GM11168 (cell line): Measurements from ENCODE around the gene TKT.
"Not testable (repeated sequence)": the region's sequence is repeated elsewhere in the genome, so short reads cannot be mapped to it uniquely, and the experiment has no call there.

Source experiments
- in situ Hi-C: fragments of 300-500 bp; cut with MboI; formaldehyde crosslinking; loops from one replicate; pipeline ENCODE4 v1.12.0; 2022; ENCODE audit warnings: low sequenced_read_pairs; ENCODE audit not compliant: unreplicated experiment

TKT gene, protein sequence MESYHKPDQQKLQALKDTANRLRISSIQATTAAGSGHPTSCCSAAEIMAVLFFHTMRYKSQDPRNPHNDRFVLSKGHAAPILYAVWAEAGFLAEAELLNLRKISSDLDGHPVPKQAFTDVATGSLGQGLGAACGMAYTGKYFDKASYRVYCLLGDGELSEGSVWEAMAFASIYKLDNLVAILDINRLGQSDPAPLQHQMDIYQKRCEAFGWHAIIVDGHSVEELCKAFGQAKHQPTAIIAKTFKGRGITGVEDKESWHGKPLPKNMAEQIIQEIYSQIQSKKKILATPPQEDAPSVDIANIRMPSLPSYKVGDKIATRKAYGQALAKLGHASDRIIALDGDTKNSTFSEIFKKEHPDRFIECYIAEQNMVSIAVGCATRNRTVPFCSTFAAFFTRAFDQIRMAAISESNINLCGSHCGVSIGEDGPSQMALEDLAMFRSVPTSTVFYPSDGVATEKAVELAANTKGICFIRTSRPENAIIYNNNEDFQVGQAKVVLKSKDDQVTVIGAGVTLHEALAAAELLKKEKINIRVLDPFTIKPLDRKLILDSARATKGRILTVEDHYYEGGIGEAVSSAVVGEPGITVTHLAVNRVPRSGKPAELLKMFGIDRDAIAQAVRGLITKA

GRCh38 chr3:53255775-53256703 lies at the start of gene TKT:
Gene TKT (minus strand): TSS chr3:53256022. CDS start chr3:53255942, 80 bp downstream.
- in situ Hi-C loops, result no loop called here

GRCh38 chr3:53303957-53304356 lies 48.1 kb upstream of the TKT start:
- in situ Hi-C loops, result no loop called here

DNA sequence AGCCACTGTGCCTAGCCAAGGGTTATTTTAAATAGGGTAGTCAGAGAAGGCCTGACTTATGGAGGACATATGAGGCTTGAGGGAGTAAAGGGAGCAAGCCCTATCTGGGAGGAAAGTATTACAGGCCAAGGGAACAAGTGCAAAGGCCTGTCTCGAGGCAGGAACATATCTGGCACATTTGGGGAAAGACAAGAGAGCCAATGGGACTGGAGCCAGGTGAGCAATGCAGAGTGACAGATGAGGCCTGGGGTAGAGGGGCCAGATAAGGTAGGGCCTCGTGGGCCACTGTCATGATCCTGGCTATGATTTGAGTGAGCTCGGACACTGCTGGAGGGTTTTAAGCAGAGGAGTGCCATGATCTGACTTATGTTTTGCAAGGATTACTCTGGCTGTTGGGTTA lies 47.7 kb upstream of the TKT start:
- in situ Hi-C loops, result no loop called here

DNA sequence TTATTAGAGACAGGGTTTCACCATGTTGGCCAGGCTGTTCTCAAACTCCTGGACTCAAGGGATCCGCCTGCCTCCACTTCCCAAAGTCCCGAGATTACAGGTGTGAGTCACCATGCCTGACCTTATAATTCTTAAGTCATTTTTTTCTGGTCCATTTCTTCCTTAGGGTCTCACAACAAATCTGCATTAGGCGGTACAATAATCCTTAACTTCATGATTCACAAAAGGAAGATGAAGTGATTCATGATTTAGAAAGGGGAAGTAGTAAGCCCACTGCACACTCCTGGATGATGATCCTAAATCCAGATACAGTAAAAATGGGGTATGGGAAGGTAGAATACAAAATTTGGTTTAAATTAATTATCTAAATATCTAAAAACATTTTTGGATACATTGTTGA lies 45.0 kb upstream of the TKT start:
- in situ Hi-C loops, result no loop called here

- in situ Hi-C loops, result not testable (repeated sequence)
Measured at GRCh38 chr3:53299611-53300023, 43.8 kb upstream of the TKT start.

GRCh38 chr3:53295410-53295809 lies 39.6 kb upstream of the TKT start:
- in situ Hi-C loops, result no loop called here

- in situ Hi-C loops, result no loop called here
Measured at GRCh38 chr3:53293867-53294266, 38.0 kb upstream of the TKT start.

DNA sequence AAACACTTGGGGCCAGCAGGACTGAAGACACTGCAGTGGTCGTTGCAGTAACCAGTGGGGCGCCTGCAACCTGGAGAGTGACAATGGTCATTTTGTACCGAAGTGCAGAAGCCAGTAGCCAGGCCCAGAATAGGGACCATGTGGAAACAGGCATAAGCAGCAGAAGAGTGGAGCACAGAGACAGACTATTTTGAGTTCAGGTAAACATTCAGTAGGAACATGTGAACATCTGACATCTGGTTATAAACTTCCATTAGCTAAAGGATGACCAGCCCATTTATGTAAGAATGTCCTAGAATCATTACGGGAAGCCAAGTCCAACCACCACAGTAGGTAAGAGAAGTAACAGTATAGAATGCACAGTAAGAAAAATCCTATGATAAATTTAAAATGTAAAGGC lies 32.4 kb upstream of the TKT start:
- in situ Hi-C loops, result no loop called here

GRCh38 chr3:53287131-53287629 lies 31.4 kb upstream of the TKT start:
- in situ Hi-C loops, result no loop called here

DNA sequence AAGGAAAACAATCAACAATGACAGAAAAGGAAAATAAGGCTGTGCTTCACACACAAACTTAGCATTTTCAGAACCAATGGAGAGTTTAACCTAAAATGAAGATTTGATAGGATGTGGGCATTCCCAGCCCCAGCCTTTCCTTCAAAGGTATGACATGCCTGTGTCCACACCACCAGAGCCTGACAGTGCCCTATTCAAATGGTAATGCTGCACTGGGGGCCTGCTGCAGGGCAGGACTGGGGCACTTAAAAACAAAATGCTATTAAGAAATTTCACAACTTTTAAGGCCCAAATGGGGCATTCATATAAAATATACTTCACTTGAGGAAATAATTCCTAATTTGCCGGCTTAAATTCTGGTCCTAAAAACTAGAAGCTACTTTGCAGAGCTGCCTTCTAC lies 30.9 kb upstream of the TKT start:
- in situ Hi-C loops, result no loop called here

DNA sequence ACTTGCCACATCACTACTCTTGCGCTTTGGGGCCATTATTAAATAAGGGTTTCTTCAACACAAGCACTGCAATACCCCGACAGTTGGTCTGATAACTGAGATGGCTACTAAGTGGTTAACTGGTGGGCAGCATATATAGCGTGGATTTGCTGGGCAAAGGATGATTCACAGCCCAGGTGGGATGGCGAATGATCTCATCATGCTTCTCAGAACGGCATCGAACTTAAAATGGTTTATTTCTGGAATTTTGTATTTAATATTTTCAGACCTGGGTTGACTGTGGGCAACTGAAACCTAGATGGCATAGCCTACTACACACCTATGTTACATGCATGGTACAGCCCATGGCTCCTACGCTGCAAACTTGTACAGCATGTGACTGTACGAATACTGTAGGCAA lies 26.8 kb upstream of the TKT start:
- in situ Hi-C loops, result no loop called here

- in situ Hi-C loops, result no loop called here
Measured at GRCh38 chr3:53278667-53279066, 22.8 kb upstream of the TKT start.

DNA sequence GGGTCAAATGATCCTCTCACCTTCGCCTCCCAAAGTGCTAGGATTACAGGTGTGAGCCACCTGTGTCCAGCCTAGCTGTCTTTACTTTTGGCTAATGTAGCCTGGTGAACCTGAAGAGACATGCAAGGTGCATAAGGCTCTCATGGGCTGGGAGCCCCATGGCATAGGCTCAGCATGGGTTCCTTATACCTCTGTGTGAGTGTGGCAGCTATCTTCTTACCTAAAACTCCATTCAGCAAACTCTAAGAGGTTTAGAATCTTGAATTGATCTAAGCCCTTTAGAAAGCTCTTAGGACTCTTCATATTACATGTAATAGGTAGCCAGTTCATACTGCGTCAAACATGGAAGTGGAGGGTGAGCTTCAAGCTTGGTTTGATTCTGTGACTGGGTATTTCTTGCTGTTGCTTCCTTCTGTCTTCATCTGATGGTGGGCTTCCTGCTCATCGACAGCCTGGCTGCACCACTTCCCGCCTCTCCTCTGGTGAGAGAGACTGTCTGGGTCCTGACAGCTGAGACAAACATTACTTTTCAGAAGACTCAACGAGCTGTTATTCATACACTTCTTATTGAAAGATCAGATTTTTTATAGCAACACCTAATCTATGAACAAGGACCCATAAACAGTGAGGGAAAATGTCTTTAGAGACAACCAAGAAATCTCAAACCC lies 19.2 kb upstream of the TKT start:
- in situ Hi-C loops, result no loop called here

DNA sequence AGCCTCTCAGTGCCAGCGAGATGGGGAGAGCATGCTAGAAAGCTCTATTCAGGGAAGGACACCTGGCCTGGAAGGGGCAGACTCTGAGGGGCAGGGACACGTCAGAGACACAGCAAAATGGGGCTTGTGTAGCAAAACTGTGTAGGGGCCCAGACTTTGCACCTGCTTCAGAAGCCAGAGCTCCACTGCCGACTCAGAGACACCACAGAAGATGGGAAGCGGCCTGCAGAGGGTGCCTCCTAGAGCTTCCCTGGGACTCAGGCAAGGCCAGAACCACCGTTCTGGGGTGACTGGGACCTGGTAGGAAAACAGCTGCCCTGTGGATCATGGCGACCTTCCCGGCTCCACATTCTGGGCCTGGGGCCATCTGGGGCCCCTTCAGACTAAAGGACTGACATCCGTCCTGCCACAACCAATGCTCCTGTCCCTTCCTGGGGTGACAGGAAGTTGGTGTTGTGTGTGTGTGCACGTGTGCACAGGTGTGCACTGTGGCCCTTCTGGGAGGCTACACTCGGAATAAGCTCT lies 17.4 kb upstream of the TKT start:
- in situ Hi-C loops, result no loop called here

DNA sequence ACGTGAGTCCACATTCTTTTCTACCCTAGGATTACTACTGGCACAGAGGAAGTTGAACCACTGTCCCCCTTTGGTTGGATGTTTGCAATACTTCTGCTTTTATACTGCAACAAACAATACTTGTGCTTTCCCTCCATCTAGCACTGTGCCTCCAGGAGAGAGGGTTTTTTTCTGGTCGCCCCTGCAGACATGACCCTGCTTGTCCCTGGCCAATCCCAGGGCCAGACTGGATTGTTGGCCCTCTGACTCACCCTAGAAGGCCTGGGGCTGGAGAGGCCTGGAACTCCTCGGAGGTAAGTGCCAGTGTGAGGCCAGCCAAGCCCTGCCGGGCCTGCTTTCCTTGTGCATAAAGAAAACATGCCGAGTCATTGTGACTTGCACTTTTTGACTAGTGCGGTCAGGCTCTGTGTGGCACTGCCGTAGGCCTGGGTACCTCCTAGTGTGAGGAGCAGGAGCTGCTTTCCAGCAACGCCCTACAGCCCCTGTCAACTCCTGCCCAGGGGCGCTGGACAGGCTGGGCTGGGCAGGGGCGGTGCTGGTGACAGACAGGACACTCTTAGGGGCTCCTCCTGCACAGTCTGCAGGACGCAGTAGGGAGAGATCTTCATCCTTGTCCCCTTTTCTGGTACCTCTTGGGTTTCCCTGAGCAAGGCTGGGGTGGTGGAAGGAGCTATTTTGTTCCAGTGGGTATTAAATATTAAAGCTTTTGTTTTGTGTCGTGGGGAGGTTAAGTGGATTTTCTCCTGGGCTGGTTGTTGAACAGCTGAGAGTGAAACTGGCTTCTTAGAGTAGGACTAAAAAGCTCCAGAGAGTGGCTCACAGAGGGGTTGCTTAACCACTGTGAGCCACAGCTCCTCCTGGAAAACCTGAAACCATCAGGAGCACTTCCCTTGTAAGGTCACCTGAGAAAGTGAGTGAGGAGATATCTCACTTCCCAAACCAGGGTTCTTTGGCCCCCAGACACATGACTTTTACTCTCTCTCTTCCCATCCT lies 14.4 kb upstream of the TKT start:
- in situ Hi-C loops, result no loop called here

GRCh38 chr3:53269193-53269592 lies 13.4 kb upstream of the TKT start:
- in situ Hi-C loops, result not testable (repeated sequence)

DNA sequence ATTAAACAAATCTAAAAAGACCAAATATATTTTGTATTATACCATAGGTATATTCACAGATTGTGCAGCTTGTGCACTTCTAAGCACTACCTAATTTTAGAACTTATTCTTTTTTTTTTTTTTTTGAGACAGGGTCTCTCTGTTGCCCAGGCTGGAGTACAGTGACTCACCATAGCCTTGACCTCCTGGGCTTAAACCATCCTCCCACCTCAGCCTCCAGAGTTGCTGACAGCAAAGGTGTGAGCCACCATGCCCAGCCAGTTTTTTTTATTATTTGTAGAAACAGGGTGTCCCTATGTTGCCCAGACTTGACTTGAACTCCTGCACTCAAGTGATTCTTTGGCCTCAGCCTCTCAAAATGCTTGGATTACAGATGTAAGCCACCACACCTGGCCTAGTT lies 11.9 kb upstream of the TKT start:
- in situ Hi-C loops, result no loop called here

DNA sequence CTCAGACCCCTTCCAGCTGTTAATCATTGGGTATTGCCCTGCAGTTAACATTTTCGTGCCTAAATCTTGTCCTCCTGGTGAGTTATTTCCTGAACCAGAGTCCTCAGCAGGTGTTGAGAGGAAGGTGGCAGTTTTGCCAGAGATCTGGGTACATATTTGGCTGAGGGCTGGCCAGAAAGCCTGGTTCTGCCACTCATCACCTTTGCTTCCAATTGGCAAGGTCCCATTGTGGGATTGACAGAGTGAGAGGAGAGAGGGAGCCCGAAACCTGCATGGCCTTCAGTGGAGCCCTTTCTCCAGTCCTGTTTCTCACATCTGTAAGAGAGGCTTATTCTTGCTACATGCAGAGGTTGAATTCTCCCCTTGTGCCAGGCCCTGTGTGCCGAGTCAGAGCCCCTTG lies 8.9 kb upstream of the TKT start:
- in situ Hi-C loops, result no loop called here

DNA sequence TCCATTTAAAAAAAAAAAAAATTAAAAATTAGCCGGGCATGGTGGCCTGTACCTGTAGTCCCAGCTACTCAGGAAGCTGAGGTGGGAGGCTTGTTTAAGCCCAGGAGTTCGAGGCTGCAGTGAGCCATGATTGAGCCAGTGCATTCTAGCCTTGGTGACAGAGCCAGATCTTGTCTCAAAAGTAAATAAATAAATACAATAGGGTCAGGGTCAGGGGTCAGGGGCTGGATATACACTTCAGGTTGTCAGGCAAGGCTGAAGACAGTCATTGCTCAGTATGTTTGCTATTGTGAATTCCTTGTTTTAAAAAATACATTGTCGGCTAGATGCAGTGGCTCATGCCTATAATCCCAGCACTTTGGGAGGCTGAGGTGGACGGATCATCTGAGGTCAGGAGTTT lies 8.1 kb upstream of the TKT start:
- in situ Hi-C loops, result no loop called here
